ENCODE data around the gene NACA.

Gene NACA

DNA sequence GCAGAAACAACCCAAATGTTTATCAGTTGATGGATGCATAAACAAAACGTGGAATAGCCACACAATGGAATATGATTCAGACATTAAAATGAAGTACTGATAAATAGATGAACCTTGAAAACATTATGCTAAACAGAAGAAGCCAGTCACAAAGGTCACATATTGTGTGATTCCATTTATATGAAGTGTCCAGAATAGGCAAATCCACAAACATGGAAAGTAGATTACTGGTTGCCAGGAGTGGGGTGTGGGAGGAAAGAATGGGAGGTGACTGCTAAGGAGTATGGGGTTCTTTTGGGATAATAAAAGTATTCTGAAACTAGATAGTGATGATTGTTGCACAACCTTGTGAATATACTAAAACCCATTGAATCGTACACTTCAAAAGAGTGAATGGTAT lies 36.7 kb upstream of the NACA start:
- no peak for TF ChIP-seq EZH2phosphoT487 (IDR thresholded peaks at IDR 0.05; ENCODE audit: low read length)
- no peak for TF ChIP-seq CTCF (IDR thresholded peaks at IDR 0.05; ENCODE audit: low read length)
- TF ChIP-seq EZH2 (optimal IDR thresholded peaks at IDR 0.05; ENCODE audit: low read depth, low read length) = no peak
- no peaks in the 10 kb centered on the region for H4K20me1 ChIP-seq (ENCODE audit: insufficient read depth, low read length)
- H3K4me2 ChIP-seq (ENCODE audit: low read depth, low read length) = no peak overlapping the region
- no peak overlapping the region for H3K9ac ChIP-seq (ENCODE audit: low read length)
- H3K27me3 ChIP-seq (replicated peaks; ENCODE audit: insufficient read depth, low read length) = no peaks in the 10 kb centered on the region
- DNase-seq = no peak
- no peaks in the 10 kb centered on the region for H3K79me2 ChIP-seq (ENCODE audit: low read length)
- no peaks in the 10 kb centered on the region for H3K9me2 ChIP-seq (replicated peaks; ENCODE audit: insufficient read depth, low read length)
- H3K4me1 ChIP-seq (ENCODE audit: low read length) = no peaks in the 10 kb centered on the region
- H3K27ac ChIP-seq (ENCODE audit: low read length) = no peak overlapping the region
- no peaks in the 10 kb centered on the region for H3K36me3 ChIP-seq (replicated peaks; ENCODE audit: insufficient read depth, low read length)
- no peak overlapping the region for H3K4me3 ChIP-seq (ENCODE audit: low read length)
- no peak overlapping the region for H2AFZ ChIP-seq (ENCODE audit: low read length)
- no peaks in the 10 kb centered on the region for H3K9me3 ChIP-seq (replicated peaks; ENCODE audit: insufficient read depth, low read length)
- no peaks in the 10 kb centered on the region for H3F3A ChIP-seq (ENCODE audit: insufficient read depth, low read length)

- no peaks in the 10 kb centered on the region for H3K27me3 ChIP-seq (replicated peaks; ENCODE audit: insufficient read depth, low read length)
- TF ChIP-seq CTCF (IDR thresholded peaks at IDR 0.05; ENCODE audit: low read length) (no peak), EZH2 (optimal IDR thresholded peaks at IDR 0.05; ENCODE audit: low read depth, low read length) (no peak), EZH2phosphoT487 (IDR thresholded peaks at IDR 0.05; ENCODE audit: low read length) (no peak)
- H3K9me2 ChIP-seq (replicated peaks; ENCODE audit: insufficient read depth, low read length) = no peaks in the 10 kb centered on the region
- DNase-seq = no peak
- H3K36me3 ChIP-seq (replicated peaks; ENCODE audit: insufficient read depth, low read length) = no peaks in the 10 kb centered on the region
- H3K4me1 ChIP-seq (ENCODE audit: low read length) = no peaks in the 10 kb centered on the region
- H2AFZ ChIP-seq (ENCODE audit: low read length) = no peak overlapping the region
- no peaks in the 10 kb centered on the region for H3K9me3 ChIP-seq (replicated peaks; ENCODE audit: insufficient read depth, low read length)
- H3K79me2 ChIP-seq (ENCODE audit: low read length) = no peaks in the 10 kb centered on the region
- no peak overlapping the region for H3K4me3 ChIP-seq (ENCODE audit: low read length)
- no peaks in the 10 kb centered on the region for H4K20me1 ChIP-seq (ENCODE audit: insufficient read depth, low read length)
- H3K9ac ChIP-seq (ENCODE audit: low read length) = no peak overlapping the region
- H3K4me2 ChIP-seq (ENCODE audit: low read depth, low read length) = no peak overlapping the region
- H3F3A ChIP-seq (ENCODE audit: insufficient read depth, low read length) = no peaks in the 10 kb centered on the region
- no peak overlapping the region for H3K27ac ChIP-seq (ENCODE audit: low read length)
These were observed 35.4 kb upstream of the NACA start for GRCh38 chr12:56760460-56760859.

GRCh38 chr12:56759263-56759908 lies 34.3 kb upstream of the NACA start:
- Histone ChIP-seq H3K4me3 (ENCODE audit: low read length) (no peak overlapping the region), H3K4me2 (ENCODE audit: low read depth, low read length) (no peak overlapping the region), H3K9me3 (replicated peaks; ENCODE audit: insufficient read depth, low read length) (no peaks in the 10 kb centered on the region), H4K20me1 (ENCODE audit: insufficient read depth, low read length) (no peaks in the 10 kb centered on the region), H3K9ac (ENCODE audit: low read length) (no peak overlapping the region), H3K9me2 (replicated peaks; ENCODE audit: insufficient read depth, low read length) (no peaks in the 10 kb centered on the region), H3K4me1 (ENCODE audit: low read length) (no peaks in the 10 kb centered on the region), H3K27me3 (replicated peaks; ENCODE audit: insufficient read depth, low read length) (no peaks in the 10 kb centered on the region), H2AFZ (ENCODE audit: low read length) (no peak overlapping the region), H3F3A (ENCODE audit: insufficient read depth, low read length) (no peaks in the 10 kb centered on the region), H3K27ac (ENCODE audit: low read length) (no peak overlapping the region), H3K36me3 (replicated peaks; ENCODE audit: insufficient read depth, low read length) (no peaks in the 10 kb centered on the region), H3K79me2 (ENCODE audit: low read length) (no peaks in the 10 kb centered on the region)
- no peak for DNase-seq
- TF ChIP-seq EZH2phosphoT487 (IDR thresholded peaks at IDR 0.05; ENCODE audit: low read length) = no peak
- no peak for TF ChIP-seq CTCF (IDR thresholded peaks at IDR 0.05; ENCODE audit: low read length)
- TF ChIP-seq EZH2 (optimal IDR thresholded peaks at IDR 0.05; ENCODE audit: low read depth, low read length) = no peak

All from MM.1S (cell line).